ENCODE measurements around the gene VEGFC.

DNA sequence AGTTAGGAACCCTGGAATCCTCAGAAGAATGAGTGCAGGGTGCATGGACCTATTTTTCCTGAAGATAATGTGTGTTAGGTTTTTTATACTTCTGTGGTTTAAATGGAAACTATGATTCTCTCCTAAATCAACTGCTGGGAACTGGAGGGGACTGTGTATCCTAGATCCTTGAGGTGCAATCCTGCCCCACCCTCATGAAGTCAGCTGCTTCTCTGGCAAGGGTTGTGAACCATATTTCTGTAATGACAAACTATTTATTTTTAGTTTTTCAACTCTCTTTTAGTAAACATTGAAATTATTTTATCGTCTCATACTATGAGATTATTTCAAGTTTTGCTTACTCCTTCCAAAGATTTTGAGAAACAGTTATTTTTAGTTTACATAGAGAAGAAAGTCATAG lies 25.8 kb upstream of the VEGFC start:
- no peak for TF ChIP-seq SIN3A (IDR thresholded peaks at IDR 0.05; ENCODE audit: low read depth)
- TF ChIP-seq, protein P1, sequence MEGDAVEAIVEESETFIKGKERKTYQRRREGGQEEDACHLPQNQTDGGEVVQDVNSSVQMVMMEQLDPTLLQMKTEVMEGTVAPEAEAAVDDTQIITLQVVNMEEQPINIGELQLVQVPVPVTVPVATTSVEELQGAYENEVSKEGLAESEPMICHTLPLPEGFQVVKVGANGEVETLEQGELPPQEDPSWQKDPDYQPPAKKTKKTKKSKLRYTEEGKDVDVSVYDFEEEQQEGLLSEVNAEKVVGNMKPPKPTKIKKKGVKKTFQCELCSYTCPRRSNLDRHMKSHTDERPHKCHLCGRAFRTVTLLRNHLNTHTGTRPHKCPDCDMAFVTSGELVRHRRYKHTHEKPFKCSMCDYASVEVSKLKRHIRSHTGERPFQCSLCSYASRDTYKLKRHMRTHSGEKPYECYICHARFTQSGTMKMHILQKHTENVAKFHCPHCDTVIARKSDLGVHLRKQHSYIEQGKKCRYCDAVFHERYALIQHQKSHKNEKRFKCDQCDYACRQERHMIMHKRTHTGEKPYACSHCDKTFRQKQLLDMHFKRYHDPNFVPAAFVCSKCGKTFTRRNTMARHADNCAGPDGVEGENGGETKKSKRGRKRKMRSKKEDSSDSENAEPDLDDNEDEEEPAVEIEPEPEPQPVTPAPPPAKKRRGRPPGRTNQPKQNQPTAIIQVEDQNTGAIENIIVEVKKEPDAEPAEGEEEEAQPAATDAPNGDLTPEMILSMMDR (IDR thresholded peaks at IDR 0.05 in 2 of 3, conservative IDR thresholded peaks at IDR 0.05 in 1 of 3; ENCODE audit: borderline replicate concordance in 1 of 3, insufficient read depth in 1 of 3, low read depth in 2 of 3, low read length in 2 of 3): no peak
- TF ChIP-seq POLR2A (IDR thresholded peaks at IDR 0.05; ENCODE audit: borderline replicate concordance, extremely low read depth, insufficient read depth, insufficient read length): no peak
- TF ChIP-seq ZFX (IDR thresholded peaks at IDR 0.05): no peak
- TF ChIP-seq, protein P2, sequence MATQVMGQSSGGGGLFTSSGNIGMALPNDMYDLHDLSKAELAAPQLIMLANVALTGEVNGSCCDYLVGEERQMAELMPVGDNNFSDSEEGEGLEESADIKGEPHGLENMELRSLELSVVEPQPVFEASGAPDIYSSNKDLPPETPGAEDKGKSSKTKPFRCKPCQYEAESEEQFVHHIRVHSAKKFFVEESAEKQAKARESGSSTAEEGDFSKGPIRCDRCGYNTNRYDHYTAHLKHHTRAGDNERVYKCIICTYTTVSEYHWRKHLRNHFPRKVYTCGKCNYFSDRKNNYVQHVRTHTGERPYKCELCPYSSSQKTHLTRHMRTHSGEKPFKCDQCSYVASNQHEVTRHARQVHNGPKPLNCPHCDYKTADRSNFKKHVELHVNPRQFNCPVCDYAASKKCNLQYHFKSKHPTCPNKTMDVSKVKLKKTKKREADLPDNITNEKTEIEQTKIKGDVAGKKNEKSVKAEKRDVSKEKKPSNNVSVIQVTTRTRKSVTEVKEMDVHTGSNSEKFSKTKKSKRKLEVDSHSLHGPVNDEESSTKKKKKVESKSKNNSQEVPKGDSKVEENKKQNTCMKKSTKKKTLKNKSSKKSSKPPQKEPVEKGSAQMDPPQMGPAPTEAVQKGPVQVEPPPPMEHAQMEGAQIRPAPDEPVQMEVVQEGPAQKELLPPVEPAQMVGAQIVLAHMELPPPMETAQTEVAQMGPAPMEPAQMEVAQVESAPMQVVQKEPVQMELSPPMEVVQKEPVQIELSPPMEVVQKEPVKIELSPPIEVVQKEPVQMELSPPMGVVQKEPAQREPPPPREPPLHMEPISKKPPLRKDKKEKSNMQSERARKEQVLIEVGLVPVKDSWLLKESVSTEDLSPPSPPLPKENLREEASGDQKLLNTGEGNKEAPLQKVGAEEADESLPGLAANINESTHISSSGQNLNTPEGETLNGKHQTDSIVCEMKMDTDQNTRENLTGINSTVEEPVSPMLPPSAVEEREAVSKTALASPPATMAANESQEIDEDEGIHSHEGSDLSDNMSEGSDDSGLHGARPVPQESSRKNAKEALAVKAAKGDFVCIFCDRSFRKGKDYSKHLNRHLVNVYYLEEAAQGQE (IDR thresholded peaks at IDR 0.05; ENCODE audit: low read depth): no peak
- no peak for TF ChIP-seq POLR2AphosphoS5 (IDR thresholded peaks at IDR 0.05; ENCODE audit: low read depth, low read length)
- no peak for TF ChIP-seq CEBPB (IDR thresholded peaks at IDR 0.05; ENCODE audit: low read depth)
- no peak for TF ChIP-seq SP1 (IDR thresholded peaks at IDR 0.05; ENCODE audit: low read depth)
- TF ChIP-seq YY1 (IDR thresholded peaks at IDR 0.05; ENCODE audit: extremely low read depth, insufficient replicate concordance, low read depth, low read length): no peak
- no peak for TF ChIP-seq EZH2 (IDR thresholded peaks at IDR 0.05)
- TF ChIP-seq, protein P3, sequence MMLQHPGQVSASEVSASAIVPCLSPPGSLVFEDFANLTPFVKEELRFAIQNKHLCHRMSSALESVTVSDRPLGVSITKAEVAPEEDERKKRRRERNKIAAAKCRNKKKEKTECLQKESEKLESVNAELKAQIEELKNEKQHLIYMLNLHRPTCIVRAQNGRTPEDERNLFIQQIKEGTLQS (IDR thresholded peaks at IDR 0.05): no peak

All from HCT116 (cell line).